ENCODE measurements around the gene EPM2A.

Gene EPM2A

DNA sequence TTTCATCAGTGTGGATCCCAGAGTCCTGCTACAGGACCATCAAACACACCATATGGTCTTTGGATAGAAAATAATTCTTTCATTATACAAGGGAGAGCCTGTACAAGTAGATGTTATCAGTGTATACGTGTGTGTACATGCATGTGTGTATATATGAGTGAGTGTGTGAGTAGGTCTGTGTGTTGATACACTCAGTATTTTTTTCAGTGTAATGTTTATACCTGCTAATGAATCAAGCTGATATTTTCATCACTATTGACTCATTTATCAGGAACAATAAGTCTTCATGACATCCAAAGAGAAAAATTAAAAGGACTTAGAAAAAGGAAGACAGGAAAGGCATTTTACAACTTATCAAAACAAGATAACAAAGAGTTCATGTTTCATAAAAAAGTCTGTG, 66.5 kb downstream of the EPM2A start:
- no peak for DNase-seq

GRCh38 chr6:145660676-145661075, 74.6 kb downstream of the EPM2A start:
- no peak for DNase-seq

DNA sequence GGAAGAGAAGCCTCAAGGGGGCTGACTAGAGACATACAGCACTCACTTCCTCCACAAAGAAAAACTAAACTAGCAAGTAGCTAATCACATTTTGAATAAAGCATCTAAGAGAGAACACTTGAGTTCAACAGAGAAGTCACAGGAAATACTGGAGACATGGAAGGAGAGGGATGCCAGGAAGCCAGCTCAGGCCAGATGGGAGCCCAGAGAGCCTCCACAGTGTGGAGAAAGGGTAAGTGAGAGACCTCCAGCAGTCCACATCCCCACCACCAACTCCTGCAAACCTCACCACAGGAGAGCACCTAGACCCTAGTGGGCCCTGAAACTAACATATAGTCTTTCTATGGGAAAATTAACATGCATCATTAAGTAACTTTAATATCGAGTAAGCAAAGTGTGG, 79.2 kb downstream of the EPM2A start:
- DNase-seq: no peak

DNA sequence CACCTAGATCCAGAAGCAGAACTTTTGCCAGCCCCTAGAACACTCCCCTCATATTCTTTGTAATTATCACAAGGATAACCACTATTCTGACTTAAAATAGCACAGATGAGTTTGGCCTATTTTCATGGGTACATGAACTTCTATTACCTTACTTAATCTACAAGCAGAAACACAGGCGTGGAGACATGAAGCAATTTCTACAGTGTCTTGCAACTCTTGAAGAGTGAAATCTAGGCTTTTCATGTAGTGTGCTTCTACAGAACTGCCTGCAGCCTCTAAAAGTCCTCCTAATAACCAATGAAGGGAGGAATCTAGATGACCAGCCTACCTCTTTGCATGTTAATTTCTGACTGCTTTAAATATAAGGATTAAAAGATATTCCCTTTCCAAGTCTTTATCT, 82.7 kb downstream of the EPM2A start:
- DNase-seq: no peak

DNA sequence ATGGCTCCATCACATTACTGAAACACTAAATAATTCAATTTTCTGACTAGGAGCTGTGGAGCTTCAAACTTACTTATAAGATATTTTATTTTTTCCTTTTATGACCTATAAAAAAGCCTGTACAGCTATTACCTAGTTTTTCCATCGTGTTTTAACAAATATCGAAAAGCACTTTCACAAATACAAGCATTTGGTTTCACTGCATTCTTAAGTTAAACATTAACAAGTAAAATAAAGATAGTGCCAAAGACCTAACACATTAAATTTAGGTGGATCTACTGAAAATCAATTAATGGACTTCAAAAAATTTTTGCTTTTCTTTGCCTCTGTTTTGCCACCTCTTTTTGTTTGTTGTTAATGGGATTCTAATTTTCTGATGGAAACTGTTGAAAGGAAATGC, 83.3 kb downstream of the EPM2A start:
- no peak for DNase-seq

GRCh38 chr6:145648149-145648548, 87.2 kb downstream of the EPM2A start:
- no peak for DNase-seq

GRCh38 chr6:145647602-145648001, 87.7 kb downstream of the EPM2A start:
- DNase-seq: no peak

DNA sequence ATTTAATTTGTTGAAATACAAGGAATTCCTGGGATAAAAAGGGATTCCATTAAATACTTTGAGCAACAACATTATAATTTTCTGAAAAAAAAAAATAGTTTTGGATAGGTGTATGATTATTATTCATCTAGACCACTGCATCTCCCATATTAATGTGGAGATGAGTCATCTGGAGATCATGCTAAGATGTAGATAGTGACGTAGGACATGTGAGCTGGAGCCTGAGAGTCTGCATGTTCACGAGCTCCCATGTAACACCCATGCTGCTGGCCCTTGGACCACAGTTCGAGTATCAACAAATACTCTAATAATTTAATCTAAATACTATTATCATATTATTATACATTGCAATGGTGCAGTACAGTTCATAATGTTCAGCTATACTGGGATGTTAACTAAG, 91.6 kb downstream of the EPM2A start:
- DNase-seq: no peak

- peak; percentile 5 for DNase-seq
Observed at GRCh38 chr6:145633981-145634627, 101.2 kb downstream of the EPM2A start.

GRCh38 chr6:145632971-145633370, 102.3 kb downstream of the EPM2A start:
- DNase-seq: no peak

DNA sequence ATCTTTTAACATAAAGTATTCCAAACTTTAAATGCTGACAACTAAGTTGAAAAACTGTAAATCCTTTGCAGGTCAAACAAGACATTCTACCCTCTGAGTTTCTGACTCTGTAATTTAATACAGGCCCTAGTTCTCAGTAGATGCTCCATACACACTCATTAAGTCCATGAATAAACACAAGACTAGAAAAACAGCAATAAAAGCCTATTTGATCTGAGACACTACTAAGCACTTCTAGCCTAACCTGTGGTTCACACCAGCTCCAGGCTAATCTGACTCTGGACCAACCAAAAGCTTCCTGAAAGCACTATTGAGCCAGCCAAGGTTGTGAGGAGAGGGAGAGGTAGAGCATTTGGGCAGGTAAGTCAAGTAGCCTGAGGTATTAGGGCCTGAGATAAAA, 103.9 kb downstream of the EPM2A start:
- no peak for DNase-seq

DNA sequence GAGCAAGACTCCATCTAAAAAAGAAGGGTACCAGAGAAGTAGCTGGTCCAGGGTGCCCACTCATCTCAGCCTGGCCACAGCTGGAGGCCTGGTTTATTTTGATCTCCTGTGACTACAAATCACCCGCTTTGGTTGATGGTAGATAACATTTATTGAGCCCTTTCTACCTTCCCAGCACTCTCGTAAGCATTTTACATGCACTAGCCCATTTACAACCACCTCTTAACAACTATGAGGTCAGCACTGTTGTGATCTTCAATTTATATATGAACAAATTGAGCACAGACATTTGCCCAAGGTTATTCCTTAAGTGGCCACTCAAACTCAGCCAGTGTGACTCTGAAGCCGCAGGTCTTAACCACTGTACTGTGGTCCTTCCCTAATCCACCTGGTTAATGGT, 104.7 kb downstream of the EPM2A start:
- no peak for DNase-seq

DNA sequence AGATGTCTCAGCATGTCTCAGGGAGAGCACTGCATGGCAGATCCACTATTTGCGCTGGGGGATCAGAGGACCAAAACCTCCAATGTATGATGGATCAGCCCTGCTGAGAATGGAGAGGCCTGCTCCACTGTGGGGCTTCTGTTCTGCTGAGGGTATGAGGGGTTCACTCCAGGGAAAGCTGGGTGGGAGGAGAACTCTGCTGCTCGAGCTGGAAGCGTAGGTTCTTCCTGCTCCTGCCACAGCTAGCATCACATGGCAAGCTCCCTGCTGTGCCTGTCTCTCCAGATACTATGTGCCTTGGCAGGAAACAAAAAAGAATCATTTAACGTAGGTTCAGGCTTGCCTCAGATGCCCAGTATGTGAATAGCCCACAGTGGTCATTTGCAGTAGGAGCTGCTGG, 105.8 kb downstream of the EPM2A start:
- DNase-seq: no peak

DNA sequence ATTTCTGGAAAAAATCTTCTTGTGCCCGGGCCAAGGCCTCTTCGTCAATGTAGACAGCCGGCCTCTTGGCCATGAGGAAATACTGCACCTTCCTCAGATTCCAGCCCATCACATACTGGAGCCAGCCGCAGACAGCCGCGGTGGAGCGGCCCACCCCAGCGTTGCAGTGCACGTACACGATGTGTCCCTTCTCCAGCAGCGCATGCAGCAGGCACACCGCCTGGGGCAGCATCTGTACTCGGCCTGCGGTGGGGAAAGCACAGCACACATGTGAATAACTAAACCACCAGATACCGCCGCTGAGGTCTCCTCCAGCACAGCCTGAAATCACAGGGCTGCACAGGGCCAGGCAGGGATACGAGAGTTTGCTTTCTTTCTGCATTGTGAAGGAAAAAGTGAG, 107.9 kb downstream of the EPM2A start:
- no peak for DNase-seq

DNA sequence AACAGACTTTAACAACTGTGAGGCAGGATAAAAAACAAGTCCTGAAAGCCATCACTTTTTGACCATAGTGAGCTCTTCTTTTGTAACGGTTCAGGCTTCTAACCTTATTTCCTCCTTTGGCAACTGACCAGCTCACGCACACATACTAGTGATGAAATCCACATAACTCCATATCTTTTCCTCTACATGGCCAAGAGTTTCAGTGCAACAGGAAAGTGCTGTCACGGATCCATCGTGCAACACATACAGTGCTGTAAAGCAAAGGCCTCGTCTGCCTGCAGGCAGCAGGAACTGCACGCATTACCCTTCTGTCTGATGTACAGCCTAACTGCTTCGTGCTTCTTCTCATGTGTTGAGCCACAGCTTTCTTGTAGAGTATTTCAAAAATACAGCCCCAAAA, 108.5 kb downstream of the EPM2A start:
- no peak for DNase-seq

- DNase-seq: no peak
Observed at GRCh38 chr6:145623231-145623630, 112.1 kb downstream of the EPM2A start.

- DNase-seq: no peak
Observed at GRCh38 chr6:145621776-145622175, 113.5 kb downstream of the EPM2A start.

DNA sequence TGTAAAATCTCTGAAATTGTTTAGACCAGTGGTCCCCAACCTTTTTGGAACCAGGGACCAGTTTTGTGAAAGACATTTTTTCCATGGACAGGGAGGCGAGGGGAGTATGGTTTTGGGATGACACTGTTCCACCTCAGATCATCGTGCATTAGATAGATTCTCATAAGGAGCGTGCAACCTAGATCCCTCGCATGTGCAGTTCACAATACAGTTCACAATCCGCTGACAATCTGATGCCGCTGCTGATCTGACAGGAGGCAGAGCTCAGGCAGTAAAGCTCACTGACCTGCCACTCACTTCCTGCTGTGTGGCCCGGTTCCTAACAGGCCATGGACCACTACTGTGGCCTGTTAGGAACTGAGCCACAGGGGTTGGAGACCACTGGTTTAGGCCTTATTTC, 115.2 kb downstream of the EPM2A start:
- DNase-seq: no peak

DNA sequence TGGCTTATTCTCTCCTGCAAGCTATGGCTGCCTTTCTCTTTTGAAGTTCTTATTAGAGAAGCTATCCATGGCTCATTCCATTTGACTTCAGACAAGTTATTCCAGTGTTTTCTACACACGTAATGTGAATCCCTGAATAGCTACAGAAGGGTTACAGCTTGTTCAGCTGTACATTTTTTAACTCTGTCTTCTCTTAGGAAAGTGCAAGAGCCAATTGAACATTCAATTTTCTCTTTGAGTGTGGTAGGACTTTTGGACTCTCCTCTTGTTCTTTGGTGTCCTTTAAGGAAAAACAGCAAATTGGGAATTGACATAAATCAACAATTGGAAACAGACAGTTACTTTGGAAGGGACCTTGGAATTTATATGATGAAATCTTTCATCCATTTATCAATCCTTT, 125.8 kb downstream of the EPM2A start:
- DNase-seq: no peak

GRCh38 chr6:145608850-145609249, 126.5 kb downstream of the EPM2A start:
- no peak for DNase-seq

DNA sequence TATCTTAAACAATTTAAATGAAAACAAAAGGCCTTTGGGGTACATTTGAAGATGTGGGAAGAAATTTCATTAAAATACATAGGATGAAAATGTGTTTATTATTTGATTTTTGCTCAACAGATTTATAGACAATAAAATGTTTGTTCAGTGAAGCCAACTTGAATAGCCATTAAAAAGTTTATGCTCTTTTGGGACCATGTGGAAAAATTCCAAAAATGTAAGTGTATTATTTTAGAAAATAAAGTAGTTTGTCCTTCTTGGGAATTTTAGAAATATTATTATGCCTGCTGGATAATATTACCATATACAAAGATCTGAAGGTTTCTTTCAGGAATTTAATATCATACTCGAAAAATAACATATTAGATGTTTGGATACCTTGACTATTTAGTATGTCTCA, 131.3 kb downstream of the EPM2A start:
- no peak for DNase-seq

GRCh38 chr6:145603424-145603833, 131.9 kb downstream of the EPM2A start:
- DNase-seq: no peak

DNA sequence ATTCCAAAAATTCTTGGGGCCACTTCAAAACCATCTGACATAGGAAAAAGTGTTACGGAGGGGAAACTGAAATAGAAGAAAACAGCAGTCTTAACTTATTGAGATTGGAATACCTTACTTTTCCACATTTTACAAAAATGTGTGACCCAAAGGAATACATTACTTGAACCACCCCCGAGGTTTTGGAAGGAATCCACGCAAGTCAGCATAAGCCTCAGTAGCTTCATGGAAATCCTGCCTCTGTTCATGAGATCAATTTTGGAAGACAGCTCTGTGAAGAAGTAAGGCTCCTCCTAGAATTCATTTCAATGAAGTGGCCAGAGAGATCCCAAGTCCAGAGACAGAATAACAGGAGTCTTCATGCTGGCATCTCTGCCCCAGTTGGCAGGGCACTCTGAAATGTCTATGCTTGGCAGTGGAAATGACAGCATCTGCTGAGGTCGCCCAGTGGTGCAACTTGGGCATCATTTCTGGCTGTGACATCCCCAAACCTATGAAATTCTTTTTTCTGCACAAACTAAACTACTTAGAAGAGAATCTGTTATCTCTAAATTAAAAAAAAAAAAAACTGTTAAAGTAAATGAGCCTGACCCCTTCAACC, 132.5 kb downstream of the EPM2A start:
- no peak for DNase-seq

DNA sequence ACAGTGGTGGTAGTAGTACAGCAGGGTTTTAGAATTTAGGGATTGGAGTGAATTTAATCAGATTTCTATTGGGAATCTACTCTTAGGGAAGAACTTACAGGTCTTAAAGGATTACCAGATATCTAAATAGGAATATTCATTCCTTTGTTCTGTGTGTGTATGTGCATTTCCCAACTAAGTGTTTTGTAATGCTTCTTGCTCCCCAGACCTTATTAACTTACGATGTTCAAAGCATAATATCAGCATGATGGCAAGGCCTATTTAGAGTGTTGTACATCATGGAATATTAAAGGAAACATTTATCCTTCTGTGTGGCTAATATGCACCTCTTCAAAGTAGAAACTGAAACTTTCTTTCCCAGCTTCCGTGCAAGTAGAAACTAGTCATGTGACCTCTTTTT, 133.9 kb downstream of the EPM2A start:
- no peak for DNase-seq

GRCh38 chr6:145600299-145600698, 135.0 kb downstream of the EPM2A start:
- no peak for DNase-seq

Measured in NCI-H2081 treated with DMSO at 0.1 percent for 48 hours (cell line).